Ovary (tissue), 3 donors: Measurements from ENCODE around the gene PCIF1.

Experiments used
- CTCF ChIP-seq, 3 donors: fragments of 450-650 bp in 2 of 3; fragments of 200-600 bp in 1 of 3; IDR thresholded peaks; one replicate each; pipeline versions ENCODE4 v1.5.1 to v1.8.0; 2016 to 2022; ENCODE audit warnings: antibody characterized with exemption in 3 of 3, mild to moderate bottlenecking in 1 of 3
- EP300 ChIP-seq: sonication (generic); formaldehyde crosslinking; IDR thresholded peaks from one replicate; pipeline ENCODE4 v1.6.1; 2017; ENCODE audit warnings: antibody characterized with exemption
- donor health status: DM: no; HTN: no; CAD: no.

- TF ChIP-seq CTCF (IDR thresholded peaks at IDR 0.05) (peak in 1 of 3 donors; percentile 28), EP300 (peak; percentile 41)
Observed at GRCh38 chr20:45910670-45911485, 23.6 kb upstream of the PCIF1 start.
